Loucy (cell line): ENCODE data around the gene TMA7B.

ENCODE experiments used
- H2AFZ ChIP-seq: fragments of 200-600 bp; sonication (generic); 2 replicates; pipeline ENCODE4 v1.6.0; 2016; ENCODE audit warnings: antibody characterized with exemption, mild to moderate bottlenecking, low read length, moderate library complexity
- H3F3A ChIP-seq: fragments of 200-600 bp; 2 replicates; pipeline ENCODE4 v1.6.0; 2016; ENCODE audit warnings: antibody characterized with exemption, low read depth, mild to moderate bottlenecking
- H3K27me3 ChIP-seq: fragments of 200-600 bp; sonication (generic); 2 replicates; pipeline ENCODE4 v1.6.1; 2014; ENCODE audit warnings: low read length, mild to moderate bottlenecking; ENCODE audit not compliant: insufficient read depth, poor library complexity, severe bottlenecking
- H3K36me3 ChIP-seq: fragments of 200-600 bp; sonication (generic); 2 replicates; pipeline ENCODE4 v1.6.1; 2016; ENCODE audit warnings: low read length; ENCODE audit not compliant: insufficient read depth
- H3K4me1 ChIP-seq: fragments of 200-600 bp; sonication (generic); 2 replicates; pipeline ENCODE4 v1.5.1; 2014; ENCODE audit warnings: low read length, mild to moderate bottlenecking; ENCODE audit not compliant: insufficient read depth, poor library complexity, severe bottlenecking
- H3K4me2 ChIP-seq: fragments of 200-600 bp; sonication (generic); 2 replicates; pipeline ENCODE4 v1.6.0; 2014; ENCODE audit warnings: antibody characterized with exemption, low read length, low read depth, mild to moderate bottlenecking; ENCODE audit not compliant: poor library complexity, severe bottlenecking
- H3K4me3 ChIP-seq: fragments of 200-600 bp; sonication (generic); 2 replicates; pipeline ENCODE4 v1.5.1; 2014; ENCODE audit warnings: low read length, mild to moderate bottlenecking, mixed read lengths; ENCODE audit not compliant: poor library complexity, severe bottlenecking
- H3K79me2 ChIP-seq: fragments of 200-600 bp; sonication (generic); 2 replicates; pipeline ENCODE4 v1.6.1; 2014; ENCODE audit warnings: low read length; ENCODE audit not compliant: insufficient read depth
- H3K9ac ChIP-seq: fragments of 200-600 bp; sonication (generic); 2 replicates; pipeline ENCODE4 v1.6.0; 2014; ENCODE audit warnings: mild to moderate bottlenecking, low read depth, low read length, moderate library complexity; ENCODE audit not compliant: poor library complexity, severe bottlenecking
- H3K9me2 ChIP-seq: fragments of 200-600 bp; sonication (generic); replicated peaks from 2 replicates; pipeline ENCODE4 v1.6.1; 2016; ENCODE audit warnings: low read depth, low read length, mixed read lengths
- H3K9me3 ChIP-seq: fragments of 200-600 bp; sonication (generic); 2 replicates; pipeline ENCODE4 v1.6.1; 2014; ENCODE audit warnings: mild to moderate bottlenecking, antibody characterized with exemption, low read length, low read depth; ENCODE audit not compliant: insufficient read depth
- H4K20me1 ChIP-seq: fragments of 200-600 bp; sonication (generic); 2 replicates; pipeline ENCODE4 v1.6.0; 2014; ENCODE audit warnings: antibody characterized with exemption, low read length, mild to moderate bottlenecking; ENCODE audit not compliant: insufficient read depth, poor library complexity, severe bottlenecking
- EZH2phosphoT487 ChIP-seq: fragments of 200-600 bp; IDR thresholded peaks from 2 replicates; pipeline ENCODE4 v1.6.1; 2018; ENCODE audit warnings: antibody characterized with exemption, mild to moderate bottlenecking, moderate library complexity, borderline replicate concordance
- TF ChIP-seq, protein P1 (sequence below): fragments of 200-600 bp; sonication (generic); conservative IDR thresholded peaks from 2 replicates; pipeline ENCODE4 v1.5.1; 2014; ENCODE audit warnings: mild to moderate bottlenecking, antibody characterized with exemption, low read length

The TMA7B gene

GRCh38 chr22:39988386-39989114 is 28.4 kb downstream of the TMA7B start:
- Histone ChIP-seq H2AFZ (no peak overlapping the region), H3K9me2 (no peaks in the 10 kb centered on the region), H4K20me1 (no peaks in the 10 kb centered on the region), H3K9me3 (no peaks in the 10 kb centered on the region), H3K36me3 (no peaks in the 10 kb centered on the region), H3F3A (no peaks in the 10 kb centered on the region), H3K79me2 (no peaks in the 10 kb centered on the region), H3K4me1 (peaks cover 13% of the 10 kb centered on the region), H3K9ac (no peak overlapping the region), H3K4me3 (no peak overlapping the region), H3K4me2 (no peak overlapping the region), H3K27me3 (no peaks in the 10 kb centered on the region)
- TF ChIP-seq, protein P1, sequence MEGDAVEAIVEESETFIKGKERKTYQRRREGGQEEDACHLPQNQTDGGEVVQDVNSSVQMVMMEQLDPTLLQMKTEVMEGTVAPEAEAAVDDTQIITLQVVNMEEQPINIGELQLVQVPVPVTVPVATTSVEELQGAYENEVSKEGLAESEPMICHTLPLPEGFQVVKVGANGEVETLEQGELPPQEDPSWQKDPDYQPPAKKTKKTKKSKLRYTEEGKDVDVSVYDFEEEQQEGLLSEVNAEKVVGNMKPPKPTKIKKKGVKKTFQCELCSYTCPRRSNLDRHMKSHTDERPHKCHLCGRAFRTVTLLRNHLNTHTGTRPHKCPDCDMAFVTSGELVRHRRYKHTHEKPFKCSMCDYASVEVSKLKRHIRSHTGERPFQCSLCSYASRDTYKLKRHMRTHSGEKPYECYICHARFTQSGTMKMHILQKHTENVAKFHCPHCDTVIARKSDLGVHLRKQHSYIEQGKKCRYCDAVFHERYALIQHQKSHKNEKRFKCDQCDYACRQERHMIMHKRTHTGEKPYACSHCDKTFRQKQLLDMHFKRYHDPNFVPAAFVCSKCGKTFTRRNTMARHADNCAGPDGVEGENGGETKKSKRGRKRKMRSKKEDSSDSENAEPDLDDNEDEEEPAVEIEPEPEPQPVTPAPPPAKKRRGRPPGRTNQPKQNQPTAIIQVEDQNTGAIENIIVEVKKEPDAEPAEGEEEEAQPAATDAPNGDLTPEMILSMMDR, result no peak
- no peak for TF ChIP-seq EZH2phosphoT487

GRCh38 chr22:39989633-39990032 is 29.4 kb downstream of the TMA7B start:
- no peak overlapping the region for H3K4me3 ChIP-seq
- no peak overlapping the region for H2AFZ ChIP-seq
- H3K9me3 ChIP-seq, result no peaks in the 10 kb centered on the region
- no peak for TF ChIP-seq EZH2phosphoT487
- TF ChIP-seq, protein P1, result no peak
- no peaks in the 10 kb centered on the region for H3K9me2 ChIP-seq
- H3K4me1 ChIP-seq, result peaks cover 13% of the 10 kb centered on the region
- H3K79me2 ChIP-seq, result no peaks in the 10 kb centered on the region
- no peaks in the 10 kb centered on the region for H4K20me1 ChIP-seq
- H3K27me3 ChIP-seq, result no peaks in the 10 kb centered on the region
- no peak overlapping the region for H3K9ac ChIP-seq
- no peak overlapping the region for H3K4me2 ChIP-seq
- no peaks in the 10 kb centered on the region for H3K36me3 ChIP-seq
- H3F3A ChIP-seq, result no peaks in the 10 kb centered on the region

- H3K4me2 ChIP-seq, result no peak overlapping the region
- no peaks in the 10 kb centered on the region for H3K79me2 ChIP-seq
- TF ChIP-seq EZH2phosphoT487, result no peak
- TF ChIP-seq, protein P1, result no peak
- no peaks in the 10 kb centered on the region for H3F3A ChIP-seq
- H3K4me3 ChIP-seq, result no peak overlapping the region
- H3K9me3 ChIP-seq, result no peaks in the 10 kb centered on the region
- H2AFZ ChIP-seq, result no peak overlapping the region
- H3K4me1 ChIP-seq, result peaks cover 3% of the 10 kb centered on the region
- H3K36me3 ChIP-seq, result no peaks in the 10 kb centered on the region
- no peaks in the 10 kb centered on the region for H4K20me1 ChIP-seq
- no peaks in the 10 kb centered on the region for H3K27me3 ChIP-seq
- no peak overlapping the region for H3K9ac ChIP-seq
- H3K9me2 ChIP-seq, result no peaks in the 10 kb centered on the region
Observed at GRCh38 chr22:39990686-39991085, 30.5 kb downstream of the TMA7B start.
